GM10847 (cell line): ENCODE measurements around the gene ERBB4.

Experiments
- POLR2A ChIP-seq: IDR thresholded peaks from 2 replicates; pipeline ENCODE4 v1.6.1; 2011; ENCODE audit not compliant: insufficient read length; ENCODE audit errors: extremely low read depth

The ERBB4 gene

DNA sequence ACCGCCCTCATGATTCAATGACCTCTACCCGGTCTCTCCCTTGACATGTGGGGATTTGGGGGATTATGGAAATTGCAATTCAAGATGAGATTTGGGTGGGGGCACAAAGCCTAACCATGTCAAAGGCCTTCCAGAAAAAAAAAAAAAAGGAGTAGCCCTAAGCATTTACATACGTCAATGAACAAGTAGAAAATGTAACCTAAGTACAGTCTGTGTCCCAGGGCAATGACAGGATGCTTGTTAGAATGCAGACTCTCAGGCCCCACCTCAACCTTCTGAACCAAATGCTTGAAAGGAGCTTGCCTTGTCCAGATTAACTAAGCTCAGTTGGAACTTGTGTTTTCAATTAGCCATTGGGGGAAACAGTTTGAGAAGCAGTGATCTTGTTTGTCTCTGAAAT lies 1180.1 kb downstream of the ERBB4 start:
- no peak for TF ChIP-seq POLR2A

GRCh38 chr2:211354481-211354880 lies 1184.1 kb downstream of the ERBB4 start:
- no peak for TF ChIP-seq POLR2A

DNA sequence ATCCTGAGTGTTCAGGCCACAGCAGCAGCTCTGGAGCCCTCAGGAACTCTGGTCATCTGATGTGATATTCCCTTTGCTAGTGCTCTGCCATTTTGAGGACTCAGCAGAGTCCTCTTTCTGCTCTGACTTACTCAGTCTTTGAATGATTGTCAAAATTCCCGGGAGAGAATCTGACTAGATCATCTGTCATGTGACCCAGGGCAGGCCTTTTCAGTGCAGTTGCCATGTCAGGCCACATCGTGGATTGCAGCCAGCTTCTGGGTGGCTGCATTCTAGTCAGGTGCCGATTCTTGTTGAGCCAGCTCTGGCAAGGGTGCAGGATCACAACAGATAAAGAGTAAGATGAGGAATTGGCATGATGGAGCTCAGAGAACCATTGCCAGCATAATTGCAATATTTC lies 1186.6 kb downstream of the ERBB4 start:
- no peak for TF ChIP-seq POLR2A

DNA sequence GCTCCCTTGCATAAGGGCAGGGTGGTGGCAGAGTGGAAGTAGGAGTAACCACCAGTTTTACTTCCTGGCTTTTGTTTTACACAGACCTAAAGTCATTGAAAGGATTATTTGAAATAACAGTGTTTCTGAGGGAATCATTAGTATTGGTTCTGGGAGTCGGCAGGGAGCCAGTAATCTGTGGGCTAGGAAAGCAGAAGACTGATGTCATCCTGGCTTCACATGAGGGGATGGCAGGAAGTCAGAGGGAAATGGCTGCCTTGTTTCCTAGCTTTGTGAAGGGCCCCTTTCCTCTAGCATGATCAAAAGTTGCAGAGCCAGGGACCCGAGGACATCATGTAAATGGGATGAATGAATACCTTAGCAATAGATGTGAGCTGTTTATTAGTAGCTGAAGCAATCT lies 1189.6 kb downstream of the ERBB4 start:
- TF ChIP-seq POLR2A: no peak

DNA sequence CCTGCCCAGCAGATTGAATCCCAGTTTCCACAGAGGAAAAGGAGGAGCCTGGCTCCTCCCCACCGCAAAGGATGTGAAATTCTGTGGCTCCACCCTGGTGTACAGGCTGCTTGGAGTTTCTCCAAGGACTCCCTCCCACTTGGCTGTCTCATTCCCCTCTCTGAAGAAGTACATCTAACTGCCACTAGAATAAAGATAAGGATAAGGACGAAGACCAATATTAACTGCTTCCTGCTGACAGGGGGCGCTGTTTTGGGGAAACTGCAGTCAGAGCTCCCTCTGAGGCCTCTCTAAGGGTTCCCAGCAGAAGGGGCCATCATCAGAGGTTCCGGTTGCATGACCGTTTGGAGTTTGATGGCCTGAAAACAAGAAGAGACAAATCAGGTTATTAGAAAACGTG lies 1191.3 kb downstream of the ERBB4 start:
- TF ChIP-seq POLR2A: no peak

GRCh38 chr2:211344289-211344688 lies 1194.3 kb downstream of the ERBB4 start:
- TF ChIP-seq POLR2A: no peak

- no peak for TF ChIP-seq POLR2A
Measured at GRCh38 chr2:211333377-211333776, 1205.2 kb downstream of the ERBB4 start.

GRCh38 chr2:211331736-211332135 lies 1206.9 kb downstream of the ERBB4 start:
- no peak for TF ChIP-seq POLR2A

GRCh38 chr2:211329882-211330281 lies 1208.7 kb downstream of the ERBB4 start:
- no peak for TF ChIP-seq POLR2A

- TF ChIP-seq POLR2A: no peak
Measured at GRCh38 chr2:211329421-211329820, 1209.2 kb downstream of the ERBB4 start.

DNA sequence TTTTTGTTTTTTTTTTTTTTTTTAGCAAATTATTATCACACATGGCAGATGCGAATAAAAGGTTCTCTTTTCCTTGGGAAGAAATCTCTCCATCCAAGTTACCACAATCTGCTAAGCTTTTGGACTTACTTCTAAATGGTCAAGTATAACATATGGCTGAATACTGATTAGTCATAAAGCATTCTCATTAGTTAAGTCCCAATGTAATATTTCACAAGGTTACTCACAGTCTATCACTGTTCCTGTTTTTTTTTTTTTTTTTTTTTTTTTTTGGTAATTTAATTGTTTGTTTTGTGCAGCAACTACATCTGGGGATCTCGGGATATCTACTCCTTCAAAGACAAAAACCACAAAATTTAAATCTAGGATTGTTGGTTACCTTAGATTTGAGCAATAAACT lies 1210.5 kb downstream of the ERBB4 start:
- no peak for TF ChIP-seq POLR2A
